ENCODE results near the gene CNTLN.
"Not testable (repeated sequence)": the region's sequence is repeated elsewhere in the genome, so short reads cannot be mapped to it uniquely, and the experiment has no call there.

Gene CNTLN

DNA sequence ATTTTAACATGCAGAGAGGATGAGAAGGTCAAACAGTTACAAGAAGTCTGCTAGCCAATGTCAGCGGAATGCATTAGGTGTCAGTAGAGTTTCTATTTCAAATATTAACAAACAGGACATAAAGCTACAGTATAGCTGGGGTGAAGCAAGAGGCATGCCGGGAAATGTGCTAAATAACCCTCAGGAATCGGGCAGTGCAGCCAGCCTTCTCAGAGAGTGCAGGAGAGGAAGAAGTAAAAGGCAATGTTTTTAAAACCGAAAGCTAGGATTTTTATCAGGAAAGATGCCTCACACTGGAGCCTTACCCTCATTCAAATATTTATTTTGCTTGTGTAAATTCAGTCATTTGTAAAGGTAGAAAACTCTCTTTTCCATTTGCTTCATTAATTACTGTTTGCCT, 384.9 kb downstream of the CNTLN start:
- DNase-seq = peak; percentile 39

DNA sequence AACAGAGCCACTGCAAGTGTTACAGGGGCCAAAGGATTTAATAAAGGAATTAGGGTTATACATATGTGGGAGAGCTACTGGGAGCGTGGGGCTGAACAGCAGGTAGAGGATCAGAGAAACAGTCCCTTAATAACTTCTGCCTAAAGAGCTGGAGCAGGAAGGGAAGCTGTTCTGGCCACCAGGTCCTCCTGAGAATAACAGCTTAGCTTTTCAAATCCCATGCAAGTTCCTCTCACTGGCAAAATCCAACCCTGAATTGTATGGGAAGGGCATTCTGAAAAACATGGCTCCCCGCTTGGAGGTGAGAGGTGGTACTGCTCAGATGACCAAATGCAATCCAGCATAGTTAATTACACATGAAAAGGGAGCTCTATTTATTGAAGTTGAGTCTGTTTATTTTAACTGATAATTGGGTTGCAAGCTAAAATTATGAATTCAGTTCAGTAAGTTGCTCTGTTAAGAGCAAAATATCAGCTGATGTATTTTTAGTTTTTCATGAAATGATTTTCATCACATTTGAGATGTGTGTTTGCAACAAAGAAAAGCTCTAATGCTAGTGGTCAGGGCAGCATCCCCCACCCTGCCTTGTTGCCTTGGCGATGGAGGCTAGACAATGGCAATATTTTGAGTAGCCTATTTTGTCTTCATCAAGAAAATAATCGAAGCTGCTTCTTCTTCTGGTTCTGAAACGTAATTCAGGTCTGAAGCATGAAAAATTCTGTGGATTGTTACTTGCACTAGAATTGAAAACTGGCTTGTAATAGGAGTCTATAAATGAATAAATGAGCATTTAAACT, 385.6 kb downstream of the CNTLN start:
- DNase-seq = peak; percentile 68

GRCh38 chr9:17521100-17521855, 386.4 kb downstream of the CNTLN start:
- DNase-seq = peak; percentile 9

GRCh38 chr9:17526726-17527125, 391.9 kb downstream of the CNTLN start:
- DNase-seq = not testable (repeated sequence)

DNA sequence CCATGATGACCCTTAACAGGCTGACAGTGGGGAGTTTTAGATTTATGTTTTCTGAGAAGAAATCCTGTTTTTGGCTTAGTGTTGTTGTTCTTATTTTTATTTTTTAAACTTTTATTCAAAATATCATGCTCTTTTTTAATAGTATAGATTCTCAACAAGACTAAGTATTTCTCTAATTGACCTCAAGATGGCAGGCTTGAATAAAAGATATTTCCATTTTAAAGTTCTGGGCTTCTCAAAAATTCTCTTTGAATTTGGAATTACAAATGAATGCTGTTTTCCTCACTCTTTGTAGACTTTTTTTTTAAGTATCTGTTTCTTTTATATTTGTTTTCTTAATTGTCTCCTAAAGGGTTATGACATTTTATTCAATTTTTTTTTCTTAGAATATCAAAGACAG, 394.0 kb downstream of the CNTLN start:
- peak; percentile 11 for DNase-seq

- DNase-seq = no peak
These were observed 396.9 kb downstream of the CNTLN start for GRCh38 chr9:17531642-17532254.

DNA sequence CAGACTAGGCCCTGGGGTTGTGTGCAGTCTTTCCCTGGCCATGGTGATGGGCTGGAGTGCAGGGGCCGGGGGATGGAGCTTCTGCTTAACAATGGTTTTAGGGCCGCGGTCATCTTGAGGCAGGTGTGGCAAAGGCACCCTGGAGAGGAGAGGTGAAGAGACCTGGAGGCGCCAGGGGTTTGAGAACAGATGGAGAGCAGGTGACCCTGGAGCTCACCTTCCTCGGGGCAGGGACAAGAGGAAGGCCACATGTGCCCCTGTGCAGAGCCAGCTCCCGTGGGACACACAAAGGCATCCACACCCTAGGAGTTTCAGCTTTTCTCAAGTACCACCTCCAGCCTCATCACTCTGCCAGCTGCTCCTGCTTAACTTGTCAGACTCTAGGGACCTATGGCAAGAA, 397.6 kb downstream of the CNTLN start:
- no peak for DNase-seq

- no peak for DNase-seq
These were observed 400.3 kb downstream of the CNTLN start for GRCh38 chr9:17535176-17535575.

DNA sequence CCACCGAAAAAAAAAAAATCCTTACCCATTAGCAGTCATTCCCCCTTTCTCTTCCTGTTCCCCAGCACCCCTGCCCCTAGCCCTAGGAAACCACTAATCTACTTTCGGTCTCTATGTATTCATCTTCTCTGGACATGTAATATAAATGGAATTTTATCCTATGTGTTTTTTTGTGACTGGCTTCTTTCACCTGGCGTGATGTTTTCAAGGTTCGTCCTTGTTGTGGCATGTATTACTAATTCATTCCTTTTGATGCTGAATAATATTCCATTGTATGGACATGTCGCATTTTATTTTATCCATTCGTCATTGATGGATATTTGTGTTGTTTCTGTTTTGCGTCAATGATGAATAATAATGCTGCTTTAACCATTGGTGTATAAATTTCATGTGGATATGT, 401.2 kb downstream of the CNTLN start:
- DNase-seq = no peak

- DNase-seq = no peak
These were observed 416.2 kb downstream of the CNTLN start for GRCh38 chr9:17551023-17551422.
